Calu3 (cell line): ENCODE data around the gene UBR4. TPM values are rescaled to one million over a fixed set of nuclear protein-coding genes. Genes with fewer than 3 reads are reported as not detected.

Experiments
- BruUV-seq: library from RNA; stranded (reverse); fragments of 400-500 nt; replicated peaks from 2 replicates; lab custom pipeline; 2021; lab: Mats Ljungman, UMichigan
- CTCF ChIA-PET: fragments of 300-600 bp; sonication (Branson Sonifier 250); formaldehyde crosslinking; loops from one replicate; lab custom pipeline; 2022; ENCODE audit warnings: antibody characterized with exemption; lab: Charles Lee
- DNase-seq: peaks from one replicate; pipeline ENCODE4 v3.0.0; 2022
- H3K27ac Mint-ChIP-seq: one replicate; pipeline ENCODE4 v1.8.0; 2022; ENCODE audit warnings: mixed read lengths; ENCODE audit not compliant: unreplicated experiment
- H3K27me3 Mint-ChIP-seq: one replicate; pipeline ENCODE4 v1.8.0; 2022; ENCODE audit warnings: mixed read lengths; ENCODE audit not compliant: unreplicated experiment
- H3K36me3 Mint-ChIP-seq: one replicate; pipeline ENCODE4 v1.8.0; 2022; ENCODE audit warnings: mild to moderate bottlenecking, moderate library complexity, mixed read lengths; ENCODE audit not compliant: insufficient read depth, unreplicated experiment
- H3K4me1 Mint-ChIP-seq: one replicate; pipeline ENCODE4 v1.8.0; 2022; ENCODE audit warnings: mild to moderate bottlenecking, low read depth, mixed read lengths; ENCODE audit not compliant: unreplicated experiment
- H3K4me3 Mint-ChIP-seq: one replicate; pipeline ENCODE4 v1.8.0; 2022; ENCODE audit warnings: mild to moderate bottlenecking, low read depth, moderate library complexity, mixed read lengths; ENCODE audit not compliant: unreplicated experiment
- H3K9me3 Mint-ChIP-seq: one replicate; pipeline ENCODE4 v1.8.0; 2022; ENCODE audit warnings: low read depth, mixed read lengths; ENCODE audit not compliant: unreplicated experiment
- CTCF ChIP-seq: fragments of 200-600 bp; IDR thresholded peaks from one replicate; pipeline ENCODE4 v1.8.0; 2022; ENCODE audit warnings: antibody characterized with exemption; ENCODE audit not compliant: unreplicated experiment
- intact Hi-C: fragments of 100-400 bp; cut with micrococcal nuclease; formaldehyde crosslinking; loops from one replicate; pipeline ENCODE4 v1.10.0; 2022; ENCODE audit not compliant: unreplicated experiment
- total RNA-seq: library from RNA; stranded (reverse); gene quantifications from 2 replicates; pipeline ENCODE4 v1.2.3, GENCODE V29; 2022

UBR4 gene
- total RNA-seq, 1 experiment from 2014 or later = 123 TPM

GRCh38 chr1:19165501-19165900 lies 44.6 kb downstream of the UBR4 start:
- Mint-ChIP-seq H3K4me1 (no peaks in the 10 kb centered on the region), H3K36me3 (peaks cover 36% of the 10 kb centered on the region), H3K27me3 (no peaks in the 10 kb centered on the region), H3K4me3 (no peak overlapping the region), H3K27ac (no peak overlapping the region), H3K9me3 (no peaks in the 10 kb centered on the region)
- intact Hi-C loops = no loop called here
- no peak for DNase-seq
- TF ChIP-seq CTCF = no peak
- CTCF ChIA-PET = no interaction called here
- BruUV-seq = no TSS peak

- no peak for DNase-seq
- H3K9me3 Mint-ChIP-seq = no peaks in the 10 kb centered on the region
- H3K27me3 Mint-ChIP-seq = no peaks in the 10 kb centered on the region
- CTCF ChIA-PET = no interaction called here
- no peaks in the 10 kb centered on the region for H3K4me1 Mint-ChIP-seq
- no peak overlapping the region for H3K4me3 Mint-ChIP-seq
- no TSS peak for BruUV-seq
- no peak for TF ChIP-seq CTCF
- H3K36me3 Mint-ChIP-seq = peaks cover 44% of the 10 kb centered on the region
- intact Hi-C loops = no loop called here
- no peak overlapping the region for H3K27ac Mint-ChIP-seq
Observed at GRCh38 chr1:19164274-19165015, 45.6 kb downstream of the UBR4 start.

- peaks cover 39% of the 10 kb centered on the region for H3K36me3 Mint-ChIP-seq
- H3K27ac Mint-ChIP-seq = no peak overlapping the region
- no peak overlapping the region for H3K4me3 Mint-ChIP-seq
- intact Hi-C loops = no loop called here
- BruUV-seq = no TSS peak
- H3K27me3 Mint-ChIP-seq = no peaks in the 10 kb centered on the region
- DNase-seq = no peak
- H3K4me1 Mint-ChIP-seq = no peaks in the 10 kb centered on the region
- H3K9me3 Mint-ChIP-seq = no peaks in the 10 kb centered on the region
- CTCF ChIA-PET = no interaction called here
- no peak for TF ChIP-seq CTCF
Observed at GRCh38 chr1:19163261-19163660, 46.8 kb downstream of the UBR4 start.

- no peak for TF ChIP-seq CTCF
- Mint-ChIP-seq H3K4me3 (no peak overlapping the region), H3K4me1 (no peaks in the 10 kb centered on the region), H3K36me3 (peaks cover 33% of the 10 kb centered on the region), H3K27me3 (no peaks in the 10 kb centered on the region), H3K27ac (no peak overlapping the region), H3K9me3 (no peaks in the 10 kb centered on the region)
- CTCF ChIA-PET = no interaction called here
- intact Hi-C loops = no loop called here
- BruUV-seq = no TSS peak
- no peak for DNase-seq
Observed at GRCh38 chr1:19160831-19161230, 49.2 kb downstream of the UBR4 start.
